Stimulated activated naive CD4-positive, alpha-beta T cell (primary cell): ENCODE measurements around the gene HAO1.
A peak's percentile ranks its signal among the peaks of the same experiment; 100 is the strongest.
"Not testable (repeated sequence)": the region's sequence is repeated elsewhere in the genome, so short reads cannot be mapped to it uniquely, and the experiment has no call there.

Source experiments
- DNase-seq, 6 experiments: peaks; one replicate each; lab custom pipeline; 2025; lab: John Stamatoyannopoulos, UW

HAO1 gene

GRCh38 chr20:7940341-7940740, at the start of gene HAO1:
TSS of gene HAO1 (minus strand) at chr20:7940458. CDS start at chr20:7940422, 36 bp downstream.
- no peak for DNase-seq

DNA sequence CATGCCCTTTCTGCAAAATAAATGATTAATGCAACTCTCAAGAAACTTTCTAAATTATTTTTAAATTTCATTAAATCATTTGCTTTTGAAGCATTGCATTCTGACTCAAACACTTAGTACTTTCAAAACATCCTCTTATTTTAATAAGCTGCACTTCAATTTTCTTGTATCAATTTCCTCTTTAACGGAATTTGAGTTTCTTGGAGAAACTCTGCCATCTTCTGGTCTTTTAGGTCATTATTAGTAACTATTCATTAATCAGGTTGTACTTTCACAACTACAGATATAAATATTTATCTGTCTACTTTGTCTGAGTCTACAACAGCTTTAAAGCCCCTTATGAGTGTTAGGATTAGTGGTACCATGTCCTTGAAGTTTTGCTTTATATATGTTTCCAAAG, 49.1 kb upstream of the HAO1 start:
- no peak for DNase-seq

- no peak for DNase-seq
Observed at GRCh38 chr20:7985916-7986315, 45.7 kb upstream of the HAO1 start.

- no peak for DNase-seq
Observed at GRCh38 chr20:7984192-7984591, 43.9 kb upstream of the HAO1 start.

DNA sequence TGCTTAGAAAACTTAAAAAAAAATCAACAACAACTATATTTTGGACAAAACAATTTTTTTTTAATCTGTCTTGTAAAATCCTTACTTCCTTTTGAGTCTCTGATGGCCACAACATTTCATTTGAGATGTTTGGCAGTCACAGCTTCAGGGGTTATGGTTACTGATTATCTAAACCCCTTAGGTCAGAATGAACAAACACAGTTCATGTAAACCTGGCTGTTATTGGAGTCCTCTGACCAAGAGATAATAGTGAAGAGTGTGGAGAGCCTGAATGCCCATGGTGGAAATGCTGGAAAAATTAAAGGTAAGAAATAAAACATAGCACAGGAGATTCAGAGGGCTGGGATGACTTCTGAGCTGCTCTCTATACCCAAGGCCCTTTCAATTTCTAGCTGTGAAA, 41.1 kb upstream of the HAO1 start:
- no peak for DNase-seq

DNA sequence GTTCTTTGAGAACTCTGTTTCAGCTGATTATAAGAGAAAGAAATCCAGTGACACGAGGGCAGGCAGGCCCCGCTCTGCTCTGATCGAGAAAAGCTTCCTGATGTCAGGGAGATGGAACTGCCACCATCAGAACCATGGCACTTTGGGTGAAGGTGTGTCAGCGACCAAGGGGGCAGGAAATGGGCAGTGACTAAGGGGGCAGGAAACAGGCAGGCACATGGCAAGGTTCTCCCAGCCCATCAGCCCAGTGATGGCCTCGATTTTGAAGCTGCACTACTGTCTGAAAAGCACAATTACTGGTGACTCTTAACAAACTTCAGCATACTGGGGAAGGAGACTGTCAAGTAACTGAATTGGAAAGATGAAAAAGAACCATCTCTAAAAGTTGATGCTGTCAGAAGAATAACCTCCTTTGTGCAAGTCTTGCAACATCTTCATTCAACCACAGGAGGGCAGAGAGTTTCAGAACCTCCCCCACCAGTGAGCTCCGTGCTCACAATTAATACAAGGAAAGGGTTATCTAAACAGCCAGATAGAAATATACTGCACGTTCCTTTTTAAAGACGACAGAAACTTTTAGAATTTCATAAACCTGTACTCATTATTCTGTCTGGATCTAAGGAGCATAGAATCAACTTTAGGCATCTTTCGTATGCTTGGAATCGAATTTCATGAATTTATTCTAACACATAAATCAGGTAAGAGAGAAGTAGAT, 40.2 kb upstream of the HAO1 start:
- peak in 1 of 6 experiments; percentile 2 for DNase-seq

- DNase-seq, result no peak
Observed at GRCh38 chr20:7977709-7978108, 37.5 kb upstream of the HAO1 start.

GRCh38 chr20:7975851-7976414, 35.7 kb upstream of the HAO1 start:
- DNase-seq, result no peak

GRCh38 chr20:7974785-7975435, 34.7 kb upstream of the HAO1 start:
- no peak for DNase-seq

- DNase-seq, result no peak
Observed at GRCh38 chr20:7971536-7972280, 31.4 kb upstream of the HAO1 start.

DNA sequence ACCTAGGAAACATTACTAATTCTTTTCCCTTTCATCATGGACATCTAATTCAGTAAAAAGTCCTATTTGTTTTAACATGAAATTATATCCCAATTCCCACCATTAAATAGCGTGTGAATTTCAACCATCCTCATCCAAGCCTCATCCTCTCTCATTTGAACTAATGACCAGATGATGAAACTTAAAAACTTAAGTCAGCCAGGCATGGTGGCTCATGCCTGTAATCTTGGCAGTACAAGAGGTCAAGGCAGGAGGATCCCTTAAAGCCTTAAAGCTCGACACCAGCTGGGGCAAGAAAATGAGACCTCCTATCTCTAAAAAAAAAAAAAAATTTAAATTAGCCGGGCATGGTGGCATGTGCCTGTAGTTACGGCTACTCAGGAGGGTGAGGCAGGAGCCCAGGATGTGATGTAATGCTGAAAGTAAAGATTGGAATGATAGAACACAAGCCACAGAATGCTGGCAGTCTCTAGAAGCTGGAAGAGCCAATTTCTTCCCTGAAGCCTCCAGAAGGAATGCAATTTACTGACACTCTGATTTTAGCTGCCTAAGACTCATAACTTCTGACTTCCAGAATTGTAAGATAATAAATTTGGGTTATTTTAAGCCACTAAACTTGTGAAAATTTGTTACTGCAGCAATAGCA, 27.1 kb upstream of the HAO1 start:
- no peak for DNase-seq

- no peak for DNase-seq
Observed at GRCh38 chr20:7966176-7966575, 25.9 kb upstream of the HAO1 start.

GRCh38 chr20:7959484-7959883, 19.2 kb upstream of the HAO1 start:
- no peak for DNase-seq

GRCh38 chr20:7956561-7956960, 16.3 kb upstream of the HAO1 start:
- DNase-seq, result not testable (repeated sequence)

DNA sequence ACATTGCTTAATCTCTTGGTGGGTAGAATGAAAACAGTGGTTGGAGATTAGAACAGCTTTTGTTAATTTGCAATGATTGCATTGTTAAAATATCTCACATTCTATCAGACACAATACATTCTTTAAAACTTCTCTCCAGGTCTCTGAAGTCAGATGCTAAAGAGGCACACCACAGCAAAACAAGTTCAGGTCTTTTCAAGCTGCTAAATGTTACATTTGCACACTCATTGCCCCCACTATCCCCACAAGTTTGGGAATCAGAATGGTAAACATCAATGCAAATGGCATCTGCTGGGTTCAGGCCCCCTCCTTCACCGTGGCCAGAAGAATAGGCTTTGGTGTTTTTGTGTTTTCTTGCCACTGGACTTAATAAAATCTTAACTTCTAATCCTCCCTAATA, 10.1 kb upstream of the HAO1 start:
- no peak for DNase-seq

GRCh38 chr20:7943891-7944290, 3.6 kb upstream of the HAO1 start:
- DNase-seq, result no peak

GRCh38 chr20:7939663-7940062, 595 bp downstream of the HAO1 start:
- DNase-seq, result no peak

GRCh38 chr20:7938058-7938457, 2.2 kb downstream of the HAO1 start:
- no peak for DNase-seq

GRCh38 chr20:7937328-7937727, 2.9 kb downstream of the HAO1 start:
- DNase-seq, result no peak

- DNase-seq, result no peak
Observed at GRCh38 chr20:7935027-7935551, 5.2 kb downstream of the HAO1 start.

GRCh38 chr20:7933346-7933745, 6.9 kb downstream of the HAO1 start:
- no peak for DNase-seq

- DNase-seq, result no peak
Observed at GRCh38 chr20:7930343-7930742, 9.9 kb downstream of the HAO1 start.
